Measurements from ENCODE around the gene CAMK2D.

Gene CAMK2D

GRCh38 chr4:113643505-113643904 is 118.0 kb downstream of the CAMK2D start:
- no peaks in the 10 kb centered on the region for H3K27me3 ChIP-seq (ENCODE audit: control insufficient read depth, insufficient read depth, low read length)
- H3K4me3 ChIP-seq (ENCODE audit: low read length): no peak overlapping the region
- no peaks in the 10 kb centered on the region for H3K36me3 ChIP-seq (ENCODE audit: control insufficient read depth, insufficient read depth, low read length)
- no peak overlapping the region for H3K27ac ChIP-seq (ENCODE audit: low read length)
- no CpG with 5 or more reads among the region's 4 CpGs for WGBS (ENCODE audit: insufficient coverage, insufficient read length)
- no peaks in the 10 kb centered on the region for H3K9me3 ChIP-seq (ENCODE audit: control insufficient read depth, insufficient read depth, low read length)
- DNase-seq (ENCODE audit: low read depth, low spot score): no peak
- no peaks in the 10 kb centered on the region; the same call in 1 of the 2 replicates for H3K4me1 ChIP-seq (ENCODE audit: control insufficient read depth, insufficient read depth, low read length)

- no peaks in the 10 kb centered on the region; the same call in 1 of the 2 replicates for H3K4me1 ChIP-seq (ENCODE audit: control insufficient read depth, insufficient read depth, low read length)
- no peak for DNase-seq (ENCODE audit: low read depth, low spot score)
- H3K9me3 ChIP-seq (ENCODE audit: control insufficient read depth, insufficient read depth, low read length): no peaks in the 10 kb centered on the region
- no peaks in the 10 kb centered on the region for H3K36me3 ChIP-seq (ENCODE audit: control insufficient read depth, insufficient read depth, low read length)
- H3K27ac ChIP-seq (ENCODE audit: low read length): no peak overlapping the region
- H3K27me3 ChIP-seq (ENCODE audit: control insufficient read depth, insufficient read depth, low read length): no peaks in the 10 kb centered on the region
- H3K4me3 ChIP-seq (ENCODE audit: low read length): no peak overlapping the region
- no CpG with 5 or more reads among the region's 1 CpG for WGBS (ENCODE audit: insufficient coverage, insufficient read length)
These were observed 120.5 kb downstream of the CAMK2D start for GRCh38 chr4:113641025-113641431.

- Histone ChIP-seq H3K4me1 (ENCODE audit: control insufficient read depth, insufficient read depth, low read length) (no peaks in the 10 kb centered on the region; the same call in 1 of the 2 replicates), H3K27me3 (ENCODE audit: control insufficient read depth, insufficient read depth, low read length) (no peaks in the 10 kb centered on the region), H3K4me3 (ENCODE audit: low read length) (no peak overlapping the region), H3K36me3 (ENCODE audit: control insufficient read depth, insufficient read depth, low read length) (no peaks in the 10 kb centered on the region), H3K27ac (ENCODE audit: low read length) (no peak overlapping the region), H3K9me3 (ENCODE audit: control insufficient read depth, insufficient read depth, low read length) (no peaks in the 10 kb centered on the region)
- WGBS (ENCODE audit: insufficient coverage, insufficient read length): no CpG with 5 or more reads among the region's 2 CpGs
- no peak for DNase-seq (ENCODE audit: low read depth, low spot score)
These were observed 122.2 kb downstream of the CAMK2D start for GRCh38 chr4:113639326-113639725.

- WGBS (ENCODE audit: insufficient coverage, insufficient read length): no CpG with 5 or more reads among the region's 3 CpGs
- no peak overlapping the region for H3K4me3 ChIP-seq (ENCODE audit: low read length)
- no peaks in the 10 kb centered on the region for H3K27me3 ChIP-seq (ENCODE audit: control insufficient read depth, insufficient read depth, low read length)
- H3K36me3 ChIP-seq (ENCODE audit: control insufficient read depth, insufficient read depth, low read length): no peaks in the 10 kb centered on the region
- no peaks in the 10 kb centered on the region for H3K9me3 ChIP-seq (ENCODE audit: control insufficient read depth, insufficient read depth, low read length)
- DNase-seq (ENCODE audit: low read depth, low spot score): no peak
- H3K4me1 ChIP-seq (ENCODE audit: control insufficient read depth, insufficient read depth, low read length): no peaks in the 10 kb centered on the region; the same call in 1 of the 2 replicates
- H3K27ac ChIP-seq (ENCODE audit: low read length): no peak overlapping the region
These were observed 123.0 kb downstream of the CAMK2D start for GRCh38 chr4:113638562-113638832.

- Histone ChIP-seq H3K27ac (ENCODE audit: low read length) (no peak overlapping the region), H3K4me1 (ENCODE audit: control insufficient read depth, insufficient read depth, low read length) (no peaks in the 10 kb centered on the region; the same call in 1 of the 2 replicates), H3K4me3 (ENCODE audit: low read length) (no peak overlapping the region), H3K36me3 (ENCODE audit: control insufficient read depth, insufficient read depth, low read length) (no peaks in the 10 kb centered on the region), H3K27me3 (ENCODE audit: control insufficient read depth, insufficient read depth, low read length) (no peaks in the 10 kb centered on the region), H3K9me3 (ENCODE audit: control insufficient read depth, insufficient read depth, low read length) (no peaks in the 10 kb centered on the region)
- no peak for DNase-seq (ENCODE audit: low read depth, low spot score)
- WGBS (ENCODE audit: insufficient coverage, insufficient read length): no CpG with 5 or more reads among the region's 2 CpGs
These were observed 123.5 kb downstream of the CAMK2D start for GRCh38 chr4:113637823-113638561.

- Histone ChIP-seq H3K27ac (ENCODE audit: low read length) (no peak overlapping the region), H3K27me3 (ENCODE audit: control insufficient read depth, insufficient read depth, low read length) (no peaks in the 10 kb centered on the region), H3K36me3 (ENCODE audit: control insufficient read depth, insufficient read depth, low read length) (no peaks in the 10 kb centered on the region), H3K9me3 (ENCODE audit: control insufficient read depth, insufficient read depth, low read length) (no peaks in the 10 kb centered on the region), H3K4me3 (ENCODE audit: low read length) (no peak overlapping the region), H3K4me1 (ENCODE audit: control insufficient read depth, insufficient read depth, low read length) (no peaks in the 10 kb centered on the region; the same call in 1 of the 2 replicates)
- no CpG with 5 or more reads among the region's 1 CpG for WGBS (ENCODE audit: insufficient coverage, insufficient read length)
- DNase-seq (ENCODE audit: low read depth, low spot score): no peak
These were observed 124.2 kb downstream of the CAMK2D start for GRCh38 chr4:113637363-113637762.

- no peak for DNase-seq (ENCODE audit: low read depth, low spot score)
- no peaks in the 10 kb centered on the region; the same call in 1 of the 2 replicates for H3K4me1 ChIP-seq (ENCODE audit: control insufficient read depth, insufficient read depth, low read length)
- no peaks in the 10 kb centered on the region for H3K36me3 ChIP-seq (ENCODE audit: control insufficient read depth, insufficient read depth, low read length)
- no peak overlapping the region for H3K27ac ChIP-seq (ENCODE audit: low read length)
- no peak overlapping the region for H3K4me3 ChIP-seq (ENCODE audit: low read length)
- H3K9me3 ChIP-seq (ENCODE audit: control insufficient read depth, insufficient read depth, low read length): no peaks in the 10 kb centered on the region
- H3K27me3 ChIP-seq (ENCODE audit: control insufficient read depth, insufficient read depth, low read length): no peaks in the 10 kb centered on the region
These were observed 124.7 kb downstream of the CAMK2D start for GRCh38 chr4:113636877-113637276.

GRCh38 chr4:113636438-113636818 is 125.1 kb downstream of the CAMK2D start:
- WGBS (ENCODE audit: insufficient coverage, insufficient read length): no CpG with 5 or more reads among the region's 3 CpGs
- Histone ChIP-seq H3K9me3 (ENCODE audit: control insufficient read depth, insufficient read depth, low read length) (no peaks in the 10 kb centered on the region), H3K27ac (ENCODE audit: low read length) (no peak overlapping the region), H3K4me1 (ENCODE audit: control insufficient read depth, insufficient read depth, low read length) (no peaks in the 10 kb centered on the region; the same call in 1 of the 2 replicates), H3K36me3 (ENCODE audit: control insufficient read depth, insufficient read depth, low read length) (no peaks in the 10 kb centered on the region), H3K27me3 (ENCODE audit: control insufficient read depth, insufficient read depth, low read length) (no peaks in the 10 kb centered on the region), H3K4me3 (ENCODE audit: low read length) (no peak overlapping the region)
- DNase-seq (ENCODE audit: low read depth, low spot score): no peak

- no peak overlapping the region for H3K4me3 ChIP-seq (ENCODE audit: low read length)
- no peaks in the 10 kb centered on the region for H3K36me3 ChIP-seq (ENCODE audit: control insufficient read depth, insufficient read depth, low read length)
- no peaks in the 10 kb centered on the region; the same call in 1 of the 2 replicates for H3K4me1 ChIP-seq (ENCODE audit: control insufficient read depth, insufficient read depth, low read length)
- H3K27ac ChIP-seq (ENCODE audit: low read length): no peak overlapping the region
- H3K9me3 ChIP-seq (ENCODE audit: control insufficient read depth, insufficient read depth, low read length): no peaks in the 10 kb centered on the region
- H3K27me3 ChIP-seq (ENCODE audit: control insufficient read depth, insufficient read depth, low read length): no peaks in the 10 kb centered on the region
- WGBS (ENCODE audit: insufficient coverage, insufficient read length): no CpG with 5 or more reads among the region's 3 CpGs
- no peak for DNase-seq (ENCODE audit: low read depth, low spot score)
These were observed 125.7 kb downstream of the CAMK2D start for GRCh38 chr4:113635739-113636437.

- H3K9me3 ChIP-seq (ENCODE audit: control insufficient read depth, insufficient read depth, low read length): no peaks in the 10 kb centered on the region
- no peaks in the 10 kb centered on the region for H3K27me3 ChIP-seq (ENCODE audit: control insufficient read depth, insufficient read depth, low read length)
- no peaks in the 10 kb centered on the region; the same call in 1 of the 2 replicates for H3K4me1 ChIP-seq (ENCODE audit: control insufficient read depth, insufficient read depth, low read length)
- H3K27ac ChIP-seq (ENCODE audit: low read length): no peak overlapping the region
- no CpG with 5 or more reads among the region's 3 CpGs for WGBS (ENCODE audit: insufficient coverage, insufficient read length)
- no peaks in the 10 kb centered on the region for H3K36me3 ChIP-seq (ENCODE audit: control insufficient read depth, insufficient read depth, low read length)
- no peak for DNase-seq (ENCODE audit: low read depth, low spot score)
- H3K4me3 ChIP-seq (ENCODE audit: low read length): no peak overlapping the region
These were observed 127.2 kb downstream of the CAMK2D start for GRCh38 chr4:113634081-113634969.

Measured in iPS DF 6.9 (cell line).